DOHH2 (cell line): ENCODE data around the gene FKBP10.

Source experiments
- H3F3A ChIP-seq: fragments of 200-600 bp; sonication (generic), shearing (Covaris generic); 2 replicates; pipeline ENCODE4 v1.6.0; 2016; ENCODE audit warnings: antibody characterized with exemption, mild to moderate bottlenecking; ENCODE audit not compliant: control insufficient read depth, insufficient read depth
- H3K27ac ChIP-seq: fragments of 200-600 bp; sonication (generic); 2 replicates; pipeline ENCODE4 v1.5.1; 2014; ENCODE audit warnings: low read depth, mild to moderate bottlenecking, low read length, moderate library complexity
- H3K27me3 ChIP-seq: fragments of 200-600 bp; sonication (generic); 2 replicates; pipeline ENCODE4 v1.6.1; 2014; ENCODE audit warnings: mild to moderate bottlenecking, low read length, mixed read lengths; ENCODE audit not compliant: control insufficient read depth
- H3K36me3 ChIP-seq: fragments of 200-600 bp; sonication (generic); 2 replicates; pipeline ENCODE4 v1.6.1; 2014; ENCODE audit warnings: mild to moderate bottlenecking, low read length, moderate library complexity, mixed read lengths; ENCODE audit not compliant: control insufficient read depth
- H3K4me1 ChIP-seq: fragments of 200-600 bp; sonication (generic); 2 replicates; pipeline ENCODE4 v1.6.1; 2014; ENCODE audit warnings: mild to moderate bottlenecking, low read length, mixed read lengths; ENCODE audit not compliant: control insufficient read depth
- H3K4me2 ChIP-seq: fragments of 200-600 bp; sonication (generic); 2 replicates; pipeline ENCODE4 v1.6.0; 2014; ENCODE audit warnings: mild to moderate bottlenecking, low read length, moderate library complexity
- H3K4me3 ChIP-seq: fragments of 200-600 bp; sonication (generic); 2 replicates; pipeline ENCODE4 v1.5.1; 2014; ENCODE audit warnings: mild to moderate bottlenecking, low read length, mixed read lengths
- H3K79me2 ChIP-seq: fragments of 200-600 bp; sonication (generic); 2 replicates; pipeline ENCODE4 v1.6.1; 2014; ENCODE audit warnings: mild to moderate bottlenecking, low read length, mixed read lengths; ENCODE audit not compliant: control insufficient read depth
- H3K9me2 ChIP-seq: fragments of 200-600 bp; sonication (generic); replicated peaks from 2 replicates; pipeline ENCODE4 v1.6.1; 2014; ENCODE audit warnings: mild to moderate bottlenecking, low read length, mixed read lengths; ENCODE audit not compliant: control insufficient read depth
- H3K9me3 ChIP-seq: fragments of 200-600 bp; sonication (generic); 2 replicates; pipeline ENCODE4 v1.6.1; 2014; ENCODE audit warnings: antibody characterized with exemption, low read length, mixed read lengths; ENCODE audit not compliant: control insufficient read depth, insufficient read depth
- H4K20me1 ChIP-seq: fragments of 200-600 bp; sonication (generic); 2 replicates; pipeline ENCODE4 v1.6.0; 2014; ENCODE audit warnings: low read depth, mild to moderate bottlenecking, antibody characterized with exemption, low read length, moderate library complexity; ENCODE audit not compliant: control insufficient read depth, insufficient read depth
- CTCF ChIP-seq: fragments of 200-600 bp; sonication (generic); IDR thresholded peaks from one replicate; pipeline ENCODE4 v1.5.1; 2014; ENCODE audit warnings: antibody characterized with exemption, mild to moderate bottlenecking, low read depth, low read length; ENCODE audit not compliant: poor library complexity, severe bottlenecking
- EZH2phosphoT487 ChIP-seq: fragments of 200-600 bp; sonication (generic); IDR thresholded peaks from 2 replicates; pipeline ENCODE4 v1.6.1; 2017; ENCODE audit warnings: borderline replicate concordance, mild to moderate bottlenecking, antibody characterized with exemption, low read length, moderate library complexity, mixed read lengths

Gene FKBP10

GRCh38 chr17:41779954-41780353 is 32.9 kb upstream of the FKBP10 start:
- H3K4me1 ChIP-seq, result peaks cover 6% of the 10 kb centered on the region
- H3K79me2 ChIP-seq, result no peaks in the 10 kb centered on the region
- no peaks in the 10 kb centered on the region for H3K9me3 ChIP-seq
- TF ChIP-seq CTCF (no peak), EZH2phosphoT487 (no peak)
- peaks cover 30% of the 10 kb centered on the region for H3K27me3 ChIP-seq
- no peaks in the 10 kb centered on the region for H3K9me2 ChIP-seq
- no peaks in the 10 kb centered on the region for H4K20me1 ChIP-seq
- no peaks in the 10 kb centered on the region for H3F3A ChIP-seq
- no peaks in the 10 kb centered on the region for H3K36me3 ChIP-seq
- no peak overlapping the region for H3K4me3 ChIP-seq
- H3K4me2 ChIP-seq, result no peak overlapping the region
- H3K27ac ChIP-seq, result no peak overlapping the region

GRCh38 chr17:41781404-41782110 is 31.2 kb upstream of the FKBP10 start:
- H3K79me2 ChIP-seq, result no peaks in the 10 kb centered on the region
- peaks cover 37% of the 10 kb centered on the region for H3K27me3 ChIP-seq
- H3K4me2 ChIP-seq, result no peak overlapping the region
- no peaks in the 10 kb centered on the region for H3K36me3 ChIP-seq
- peaks cover 22% of the 10 kb centered on the region for H3K4me1 ChIP-seq
- H3F3A ChIP-seq, result no peaks in the 10 kb centered on the region
- H3K9me2 ChIP-seq, result no peaks in the 10 kb centered on the region
- no peak for TF ChIP-seq EZH2phosphoT487
- TF ChIP-seq CTCF, result no peak
- no peaks in the 10 kb centered on the region for H4K20me1 ChIP-seq
- no peak overlapping the region for H3K27ac ChIP-seq
- no peaks in the 10 kb centered on the region for H3K9me3 ChIP-seq
- no peak overlapping the region for H3K4me3 ChIP-seq

- H3K9me2 ChIP-seq, result no peaks in the 10 kb centered on the region
- peaks cover 25% of the 10 kb centered on the region for H3K4me1 ChIP-seq
- no peaks in the 10 kb centered on the region for H3F3A ChIP-seq
- no peak overlapping the region for H3K4me2 ChIP-seq
- no peaks in the 10 kb centered on the region for H4K20me1 ChIP-seq
- no peaks in the 10 kb centered on the region for H3K36me3 ChIP-seq
- no peaks in the 10 kb centered on the region for H3K79me2 ChIP-seq
- H3K27ac ChIP-seq, result no peak overlapping the region
- peaks cover 41% of the 10 kb centered on the region for H3K27me3 ChIP-seq
- H3K9me3 ChIP-seq, result no peaks in the 10 kb centered on the region
- TF ChIP-seq EZH2phosphoT487, result no peak
- TF ChIP-seq CTCF, result no peak
- H3K4me3 ChIP-seq, result no peak overlapping the region
Measured at GRCh38 chr17:41782142-41782541, 30.7 kb upstream of the FKBP10 start.
